Osteocyte (in vitro differentiated cells): Measurements from ENCODE around the gene MAP2K1. TPM values are rescaled to one million over a fixed set of nuclear protein-coding genes. Genes with fewer than 3 reads are reported as not detected.

Experiments
- DNase-seq: peaks from one replicate; pipeline ENCODE4 v3.0.0; 2021; ENCODE audit warnings: mixed read lengths; ENCODE audit not compliant: unreplicated experiment; ENCODE audit errors: extremely low spot score
- H3K27ac Mint-ChIP-seq: one replicate; pipeline ENCODE4 v1.8.0; 2021; ENCODE audit warnings: mild to moderate bottlenecking, mixed read lengths; ENCODE audit not compliant: unreplicated experiment
- H3K27me3 Mint-ChIP-seq: one replicate; pipeline ENCODE4 v1.8.0; 2021; ENCODE audit warnings: mixed read lengths; ENCODE audit not compliant: unreplicated experiment
- H3K36me3 Mint-ChIP-seq: one replicate; pipeline ENCODE4 v1.8.0; 2021; ENCODE audit warnings: mixed read lengths; ENCODE audit not compliant: unreplicated experiment
- H3K4me1 Mint-ChIP-seq: one replicate; pipeline ENCODE4 v1.8.0; 2021; ENCODE audit warnings: mixed read lengths; ENCODE audit not compliant: unreplicated experiment
- H3K4me3 Mint-ChIP-seq: one replicate; pipeline ENCODE4 v1.8.0; 2021; ENCODE audit warnings: mild to moderate bottlenecking, moderate library complexity, mixed read lengths; ENCODE audit not compliant: unreplicated experiment
- H3K9me3 Mint-ChIP-seq: one replicate; pipeline ENCODE4 v1.8.0; 2021; ENCODE audit warnings: mixed read lengths; ENCODE audit not compliant: unreplicated experiment
- CTCF ChIP-seq: fragments of 200-600 bp; sonication (generic); IDR thresholded peaks from 2 replicates; pipeline ENCODE4 v1.5.0; 2021; ENCODE audit warnings: antibody characterized with exemption, mild to moderate bottlenecking, moderate library complexity
- total RNA-seq: library from RNA; stranded (reverse); gene quantifications from 2 replicates; pipeline ENCODE4 v1.2.1, GENCODE V29; 2021

The MAP2K1 gene
- total RNA-seq, 1 donor from 2014 or later: 50.7 TPM

- TF ChIP-seq CTCF: no peak
- Mint-ChIP-seq H3K36me3 (peaks cover 34% of the 10 kb centered on the region), H3K27ac (peak overlapping the region; percentile 98), H3K4me1 (peaks cover 34% of the 10 kb centered on the region), H3K27me3 (no peaks in the 10 kb centered on the region), H3K4me3 (peak overlapping the region; percentile 97), H3K9me3 (no peaks in the 10 kb centered on the region)
- DNase-seq: peak; percentile 21
These were observed 117.3 kb downstream of the MAP2K1 start for GRCh38 chr15:66503780-66504562.

DNA sequence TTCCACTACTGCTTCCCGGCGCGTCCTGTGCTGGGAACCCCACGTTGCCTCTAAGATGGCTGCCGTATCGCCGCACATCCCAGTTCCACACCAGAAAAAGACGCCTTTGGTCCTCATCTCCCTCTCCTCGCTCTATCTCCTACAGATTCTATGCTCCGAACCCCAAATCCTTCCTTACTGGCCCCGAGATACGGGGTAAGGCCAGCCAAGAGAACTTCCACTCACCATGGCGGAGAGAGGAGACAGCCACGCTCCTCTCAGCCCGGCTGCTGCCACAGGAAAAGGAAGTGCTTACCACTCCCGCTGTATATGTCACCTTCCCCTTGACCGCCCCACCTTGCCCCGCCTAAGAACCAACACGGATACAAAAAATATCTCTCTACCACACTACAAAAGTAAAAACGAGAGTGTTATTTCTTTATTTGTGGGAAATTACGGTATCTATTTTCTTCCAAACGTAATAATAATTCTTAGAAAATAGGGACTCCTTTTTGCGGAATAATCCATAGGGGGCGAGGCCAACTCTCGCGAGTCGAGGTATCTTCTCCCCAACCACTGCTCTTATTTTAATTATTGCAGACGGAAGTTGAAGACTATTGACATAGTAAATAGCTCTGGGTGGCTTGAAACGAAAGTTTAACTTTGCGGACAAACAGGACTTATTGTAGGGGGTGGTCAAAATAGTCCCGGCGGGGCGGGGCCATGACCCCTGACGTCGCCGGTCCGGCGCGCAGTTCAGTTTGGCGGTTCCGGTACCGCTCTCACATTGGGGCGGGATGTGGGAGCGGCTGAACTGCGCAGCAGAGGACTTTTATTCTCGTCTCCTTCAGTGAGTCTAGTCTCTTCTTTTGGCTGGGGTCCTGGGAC lies 118.1 kb downstream of the MAP2K1 start, which contains the start of the genes RPL4 and ZWILCH:
Gene RPL4 (minus strand): TSS at position 293 of the 867 bp plus-strand sequence. CDS start 65 bp downstream, at position 228.
Gene ZWILCH (plus strand): TSS at position 764 of the 867 bp plus-strand sequence. CDS start 13 bp downstream, at position 777.
- no peaks in the 10 kb centered on the region for H3K9me3 Mint-ChIP-seq
- H3K27me3 Mint-ChIP-seq: no peaks in the 10 kb centered on the region
- H3K27ac Mint-ChIP-seq: peak within 1 kb of the TSS; percentile 98
- peak; percentile 90 for DNase-seq
- peak within 1 kb of the TSS; percentile 97 for H3K4me3 Mint-ChIP-seq
- H3K36me3 Mint-ChIP-seq: peaks cover 27% of the 10 kb centered on the region
- H3K4me1 Mint-ChIP-seq: peaks cover 32% of the 10 kb centered on the region
- no peak for TF ChIP-seq CTCF

DNA sequence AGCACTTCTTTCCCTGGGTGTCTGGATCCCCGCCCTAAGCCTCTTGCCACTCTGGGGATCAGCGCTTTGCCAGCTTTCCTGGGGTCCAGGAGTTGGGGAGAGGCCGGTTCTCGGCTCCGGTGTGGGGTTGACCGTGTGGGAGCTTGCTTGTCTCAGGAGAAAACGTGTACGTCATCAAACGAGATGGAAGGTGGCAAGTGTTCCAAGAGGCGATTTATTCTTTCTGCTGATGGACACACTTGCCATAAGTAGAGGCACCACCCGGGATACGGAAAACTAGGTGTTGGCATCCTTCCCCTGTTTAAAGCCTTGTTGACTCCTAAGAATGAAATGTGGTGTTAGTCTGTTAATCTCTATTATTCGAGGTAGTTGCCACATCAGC lies 118.7 kb downstream of the MAP2K1 start:
- Mint-ChIP-seq H3K4me3 (peak overlapping the region; percentile 97), H3K9me3 (no peaks in the 10 kb centered on the region), H3K36me3 (peaks cover 21% of the 10 kb centered on the region), H3K27ac (peak overlapping the region; percentile 98), H3K4me1 (peaks cover 32% of the 10 kb centered on the region), H3K27me3 (no peaks in the 10 kb centered on the region)
- no peak for TF ChIP-seq CTCF
- DNase-seq: no peak

DNA sequence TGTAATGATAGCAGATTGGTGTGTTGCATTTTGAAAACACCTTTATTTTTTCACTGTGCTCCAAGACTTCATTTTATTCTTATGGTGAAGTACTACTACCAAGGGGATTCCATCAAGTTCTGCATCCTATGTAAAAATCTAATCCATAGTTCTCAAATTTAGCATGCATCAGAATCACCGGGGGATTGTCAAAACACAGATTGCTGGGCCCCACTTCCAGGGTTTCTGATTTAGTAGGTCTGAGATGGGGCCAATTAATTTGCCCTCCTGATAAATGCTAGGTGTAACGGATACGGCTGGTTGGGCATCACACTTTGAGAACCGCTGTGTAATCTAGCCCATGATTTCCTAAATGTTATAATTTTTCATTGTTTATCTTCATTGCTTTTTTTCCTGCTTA lies 119.1 kb downstream of the MAP2K1 start:
- H3K27me3 Mint-ChIP-seq: no peaks in the 10 kb centered on the region
- no peak for TF ChIP-seq CTCF
- H3K4me3 Mint-ChIP-seq: peak overlapping the region; percentile 97
- no peak for DNase-seq
- H3K27ac Mint-ChIP-seq: peak overlapping the region; percentile 98
- peaks cover 32% of the 10 kb centered on the region for H3K4me1 Mint-ChIP-seq
- H3K9me3 Mint-ChIP-seq: no peaks in the 10 kb centered on the region
- H3K36me3 Mint-ChIP-seq: peaks cover 18% of the 10 kb centered on the region
